Omental fat pad (tissue), 4 donors: ENCODE measurements around the gene RASGRP2. TPM values are rescaled to one million over a fixed set of nuclear protein-coding genes. Genes with fewer than 3 reads are reported as not detected.

Experiments
- ATAC-seq: fragments of 150-250 bp; one replicate; pipeline ENCODE4 v1.9.1; 2016; ENCODE audit warnings: mild to moderate bottlenecking, moderate library complexity; ENCODE audit not compliant: low FRiP score
- DNase-seq: peaks from one replicate; pipeline ENCODE4 v3.0.0-alpha.2; 2019; ENCODE audit warnings: low spot score
- CTCF ChIP-seq, 3 donors: fragments of 450-650 bp; IDR thresholded peaks; one replicate each; pipeline ENCODE4 v1.5.1; 2016 to 2017; ENCODE audit warnings: antibody characterized with exemption in 3 of 3, mild to moderate bottlenecking in 3 of 3, moderate library complexity in 2 of 3
- total RNA-seq, 4 donors: library from RNA; depleted of rRNA; stranded (reverse); fragments of >200 nt; gene quantifications; one replicate each; pipeline ENCODE4 v1.1.0, GENCODE V29; 2016

Gene RASGRP2
- total RNA-seq, 4 donors from 2014 or later: 9.3 to 53.1 (median 14.0) TPM

- ATAC-seq (no peak), DNase-seq (no peak)
- no peak for TF ChIP-seq CTCF (IDR thresholded peaks at IDR 0.05)
Observed at GRCh38 chr11:64788321-64789215, 44.6 kb upstream of the RASGRP2 start.

- ATAC-seq: peak; percentile 21
- TF ChIP-seq CTCF (IDR thresholded peaks at IDR 0.05): peak in 1 of 3 donors; percentile 38
- DNase-seq: no peak
Observed at GRCh38 chr11:64787526-64788320, 43.8 kb upstream of the RASGRP2 start.

GRCh38 chr11:64786308-64786707, 42.4 kb upstream of the RASGRP2 start:
- DNase-seq (no peak), ATAC-seq (no peak)
- TF ChIP-seq CTCF (IDR thresholded peaks at IDR 0.05): no peak

- no peak for DNase-seq
- no peak for ATAC-seq
- no peak for TF ChIP-seq CTCF (IDR thresholded peaks at IDR 0.05)
Observed at GRCh38 chr11:64784813-64785581, 41.1 kb upstream of the RASGRP2 start.

GRCh38 chr11:64778473-64779298, 34.7 kb upstream of the RASGRP2 start, which contains the start of gene SF1:
Gene SF1 (minus strand): TSS chr11:64778542. CDS start chr11:64778392, 150 bp downstream.
- DNase-seq: peak; percentile 92
- no peak for TF ChIP-seq CTCF (IDR thresholded peaks at IDR 0.05)
- ATAC-seq: peak; percentile 95

GRCh38 chr11:64778223-64778472, 34.2 kb upstream of the RASGRP2 start:
- DNase-seq: no peak

More at GRCh38 chr11:64778223-64778472, 34.2 kb upstream of the RASGRP2 start:
- no peak for TF ChIP-seq CTCF (IDR thresholded peaks at IDR 0.05)
- ATAC-seq: peak; percentile 7
